ENCODE measurements around the gene SLC7A1.

SLC7A1 gene

DNA sequence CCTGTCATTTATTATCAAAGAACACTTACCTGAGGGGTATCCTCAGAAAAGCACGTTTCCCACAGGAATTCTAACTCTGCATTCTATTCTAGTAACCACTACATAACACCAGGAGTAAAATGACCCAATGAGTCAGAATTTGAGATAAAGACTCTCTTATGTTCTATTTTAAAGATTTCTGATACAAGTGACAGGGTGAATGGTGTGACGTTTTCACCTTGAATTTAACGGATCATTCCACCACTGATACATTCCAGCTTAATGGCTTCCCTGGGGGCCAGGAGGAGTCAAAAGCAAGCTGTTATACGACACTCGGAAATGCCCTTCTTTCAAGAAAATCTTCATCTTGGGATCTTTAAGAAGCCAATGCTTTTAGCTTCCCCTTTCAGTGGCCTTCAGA, 55.2 kb downstream of the SLC7A1 start:
- H3K36me3 ChIP-seq: peaks cover 36% of the 10 kb centered on the region
- no peak overlapping the region for H3K4me3 ChIP-seq (ENCODE audit: low read depth, low read length)
- no peaks in the 10 kb centered on the region for H3K27me3 ChIP-seq
- no peak for DNase-seq
- TF ChIP-seq, protein P1, sequence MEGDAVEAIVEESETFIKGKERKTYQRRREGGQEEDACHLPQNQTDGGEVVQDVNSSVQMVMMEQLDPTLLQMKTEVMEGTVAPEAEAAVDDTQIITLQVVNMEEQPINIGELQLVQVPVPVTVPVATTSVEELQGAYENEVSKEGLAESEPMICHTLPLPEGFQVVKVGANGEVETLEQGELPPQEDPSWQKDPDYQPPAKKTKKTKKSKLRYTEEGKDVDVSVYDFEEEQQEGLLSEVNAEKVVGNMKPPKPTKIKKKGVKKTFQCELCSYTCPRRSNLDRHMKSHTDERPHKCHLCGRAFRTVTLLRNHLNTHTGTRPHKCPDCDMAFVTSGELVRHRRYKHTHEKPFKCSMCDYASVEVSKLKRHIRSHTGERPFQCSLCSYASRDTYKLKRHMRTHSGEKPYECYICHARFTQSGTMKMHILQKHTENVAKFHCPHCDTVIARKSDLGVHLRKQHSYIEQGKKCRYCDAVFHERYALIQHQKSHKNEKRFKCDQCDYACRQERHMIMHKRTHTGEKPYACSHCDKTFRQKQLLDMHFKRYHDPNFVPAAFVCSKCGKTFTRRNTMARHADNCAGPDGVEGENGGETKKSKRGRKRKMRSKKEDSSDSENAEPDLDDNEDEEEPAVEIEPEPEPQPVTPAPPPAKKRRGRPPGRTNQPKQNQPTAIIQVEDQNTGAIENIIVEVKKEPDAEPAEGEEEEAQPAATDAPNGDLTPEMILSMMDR (IDR thresholded peaks at IDR 0.05; ENCODE audit: low read depth, low read length): no peak
- H3K4me1 ChIP-seq: peaks cover 12% of the 10 kb centered on the region
- no peaks in the 10 kb centered on the region for H3K9me3 ChIP-seq

DNA sequence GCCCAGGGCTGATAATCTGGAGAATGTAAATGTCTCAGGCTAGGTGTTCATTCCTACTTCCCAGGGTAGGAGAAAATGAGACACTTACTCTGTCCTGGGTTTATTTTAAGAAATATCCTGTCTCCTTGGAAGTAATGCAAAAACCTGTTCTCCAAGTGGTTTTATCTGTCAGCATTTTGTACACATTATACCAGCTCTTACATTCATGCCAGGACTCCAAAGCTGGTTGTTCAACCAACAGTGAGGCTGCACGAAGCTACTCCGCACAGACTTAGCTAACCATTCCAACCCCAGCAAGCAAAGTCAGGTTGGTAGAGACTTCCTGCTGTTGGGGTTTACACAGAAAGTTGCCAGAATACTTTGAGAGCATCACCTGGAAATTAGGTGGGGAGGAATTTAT, 55.6 kb downstream of the SLC7A1 start:
- no peaks in the 10 kb centered on the region for H3K9me3 ChIP-seq
- TF ChIP-seq, protein P1 (IDR thresholded peaks at IDR 0.05; ENCODE audit: low read depth, low read length): no peak
- peaks cover 12% of the 10 kb centered on the region for H3K4me1 ChIP-seq
- no peaks in the 10 kb centered on the region for H3K27me3 ChIP-seq
- no peak for DNase-seq
- H3K36me3 ChIP-seq: peaks cover 39% of the 10 kb centered on the region
- H3K4me3 ChIP-seq (ENCODE audit: low read depth, low read length): no peak overlapping the region

DNA sequence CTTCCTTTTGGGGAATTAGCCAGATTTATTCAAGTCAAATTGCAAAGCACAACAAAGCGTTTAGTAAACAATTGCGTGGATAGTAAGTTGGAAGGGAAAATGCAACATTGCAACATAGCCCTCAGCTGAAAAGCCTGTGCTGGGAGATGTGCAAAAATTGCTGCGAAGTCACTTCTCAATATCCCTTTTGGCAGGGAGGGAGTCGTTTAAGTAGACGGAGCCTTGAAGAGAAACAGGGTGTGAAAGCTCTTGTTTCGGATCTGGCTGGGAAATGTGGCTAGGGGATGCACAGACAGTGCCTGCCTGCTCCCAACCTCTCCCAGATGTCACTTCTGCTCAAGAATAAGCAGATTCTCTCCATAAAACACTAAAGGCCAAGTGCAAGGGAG, 56.8 kb downstream of the SLC7A1 start:
- H3K4me3 ChIP-seq (ENCODE audit: low read depth, low read length): no peak overlapping the region
- no peaks in the 10 kb centered on the region for H3K9me3 ChIP-seq
- no peak for DNase-seq
- peaks cover 48% of the 10 kb centered on the region for H3K36me3 ChIP-seq
- peaks cover 12% of the 10 kb centered on the region for H3K4me1 ChIP-seq
- H3K27me3 ChIP-seq: no peaks in the 10 kb centered on the region
- TF ChIP-seq, protein P1 (IDR thresholded peaks at IDR 0.05; ENCODE audit: low read depth, low read length): no peak

DNA sequence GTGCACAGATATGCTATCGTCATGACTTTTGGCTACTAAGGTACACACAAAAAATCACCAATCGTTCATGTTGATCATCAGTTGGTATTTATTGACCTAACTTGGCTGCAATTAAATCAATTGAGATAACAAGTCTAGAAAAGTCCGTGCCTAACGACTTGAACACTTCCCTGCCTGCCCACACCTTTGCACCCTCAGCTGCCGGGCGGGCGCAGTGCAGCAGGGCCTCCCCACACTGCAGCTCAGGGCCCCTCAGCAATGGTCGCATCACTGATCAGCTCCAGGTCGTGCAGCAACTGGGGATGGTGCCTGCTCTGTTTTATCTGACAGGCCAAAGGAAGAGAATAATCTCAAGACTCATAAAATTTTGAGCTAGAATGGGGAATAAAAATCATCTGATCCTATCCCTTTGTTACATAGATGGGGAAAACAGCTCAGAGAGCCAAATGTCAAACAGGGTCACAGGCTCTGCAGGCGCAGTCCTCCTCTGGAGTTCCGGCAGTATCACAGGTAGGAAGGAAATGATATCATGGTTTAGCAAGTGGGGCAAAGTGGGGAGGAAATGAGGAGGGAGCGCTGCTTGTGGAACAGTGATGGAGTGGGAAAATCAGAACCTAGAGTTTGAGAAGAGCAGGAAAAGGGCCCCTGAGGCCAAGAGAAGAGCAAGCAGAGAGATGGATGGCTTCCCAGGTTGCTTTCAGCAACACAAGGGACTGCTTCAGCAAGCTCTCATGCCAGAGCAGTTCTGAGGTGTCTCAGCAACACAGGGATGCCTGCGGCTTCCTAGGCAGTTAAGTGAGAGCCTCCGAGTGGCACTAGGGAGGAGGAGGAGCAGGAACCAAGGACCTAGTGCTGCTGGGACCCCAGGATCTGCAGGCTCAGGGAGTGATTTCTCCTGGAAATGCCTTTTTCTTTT, 57.5 kb downstream of the SLC7A1 start:
- Histone ChIP-seq H3K36me3 (peaks cover 48% of the 10 kb centered on the region), H3K4me3 (ENCODE audit: low read depth, low read length) (no peak overlapping the region), H3K9me3 (no peaks in the 10 kb centered on the region), H3K27me3 (no peaks in the 10 kb centered on the region), H3K4me1 (peaks cover 12% of the 10 kb centered on the region)
- TF ChIP-seq, protein P1 (IDR thresholded peaks at IDR 0.05; ENCODE audit: low read depth, low read length): no peak
- no peak for DNase-seq

DNA sequence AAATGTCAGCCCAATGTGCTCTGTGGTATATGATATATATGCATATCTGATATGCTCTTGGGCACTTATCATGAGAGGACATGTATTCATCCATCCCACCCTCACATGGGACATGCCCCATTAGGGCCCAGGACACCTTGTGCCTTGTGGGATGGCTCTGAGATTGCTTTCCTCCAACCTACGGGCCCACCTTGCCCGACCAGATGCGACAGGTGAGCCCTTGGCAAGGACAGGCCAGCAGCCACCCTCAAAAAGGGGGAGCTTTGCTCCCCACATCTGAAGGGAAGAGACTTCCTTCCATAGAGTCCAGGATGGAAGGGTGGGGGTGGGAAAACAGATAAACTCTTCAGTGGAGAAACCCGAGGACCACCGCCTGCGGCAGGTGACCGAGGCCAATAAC, 58.6 kb downstream of the SLC7A1 start:
- no peaks in the 10 kb centered on the region for H3K9me3 ChIP-seq
- H3K4me3 ChIP-seq (ENCODE audit: low read depth, low read length): no peak overlapping the region
- no peaks in the 10 kb centered on the region for H3K27me3 ChIP-seq
- H3K4me1 ChIP-seq: peaks cover 12% of the 10 kb centered on the region
- TF ChIP-seq, protein P1 (IDR thresholded peaks at IDR 0.05; ENCODE audit: low read depth, low read length): no peak
- peaks cover 55% of the 10 kb centered on the region for H3K36me3 ChIP-seq
- no peak for DNase-seq
